GM10266 (cell line): ENCODE measurements around the gene SERP2.

ENCODE experiments used
- DNase-seq: peaks from one replicate; pipeline ENCODE4 v3.0.0; 2012; ENCODE audit errors: extremely low spot score
- TF ChIP-seq, protein P1 (sequence below): IDR thresholded peaks from 2 replicates; pipeline ENCODE4 v1.5.1; 2012; ENCODE audit warnings: mild to moderate bottlenecking, low read depth; ENCODE audit not compliant: control insufficient read depth, insufficient read depth; ENCODE audit errors: missing control alignments

SERP2 gene

DNA sequence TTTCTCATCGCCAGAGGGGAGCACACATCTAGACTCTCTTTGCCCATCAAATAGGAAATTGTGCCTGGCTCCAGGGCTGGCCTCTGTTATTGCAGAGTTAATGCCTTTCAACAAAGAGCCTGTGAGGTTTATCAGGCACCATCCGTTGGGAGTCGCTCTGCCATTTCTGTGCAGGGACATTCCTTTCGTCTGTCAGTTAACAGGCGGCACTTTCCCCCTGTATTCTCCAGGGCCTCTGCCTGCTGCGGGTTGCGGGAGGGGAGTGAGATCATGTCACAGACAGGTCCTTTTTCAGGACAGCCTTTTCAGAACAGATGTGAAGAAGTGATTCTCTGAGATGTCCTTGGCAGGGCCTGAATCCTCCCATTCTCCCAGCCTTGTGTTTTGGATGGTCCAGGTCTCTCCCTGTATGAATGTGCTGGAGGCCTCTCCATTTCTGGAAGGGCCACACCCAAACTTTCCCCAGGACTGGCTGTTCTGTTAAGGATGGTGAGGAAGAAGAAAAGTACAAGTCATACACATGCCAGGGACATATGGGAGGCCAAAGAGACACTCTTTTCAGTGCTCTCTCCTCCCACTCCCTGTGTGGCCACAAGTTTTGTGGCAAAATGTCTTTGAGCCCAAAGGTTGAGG, 14.9 kb downstream of the SERP2 start:
- TF ChIP-seq, protein P1, sequence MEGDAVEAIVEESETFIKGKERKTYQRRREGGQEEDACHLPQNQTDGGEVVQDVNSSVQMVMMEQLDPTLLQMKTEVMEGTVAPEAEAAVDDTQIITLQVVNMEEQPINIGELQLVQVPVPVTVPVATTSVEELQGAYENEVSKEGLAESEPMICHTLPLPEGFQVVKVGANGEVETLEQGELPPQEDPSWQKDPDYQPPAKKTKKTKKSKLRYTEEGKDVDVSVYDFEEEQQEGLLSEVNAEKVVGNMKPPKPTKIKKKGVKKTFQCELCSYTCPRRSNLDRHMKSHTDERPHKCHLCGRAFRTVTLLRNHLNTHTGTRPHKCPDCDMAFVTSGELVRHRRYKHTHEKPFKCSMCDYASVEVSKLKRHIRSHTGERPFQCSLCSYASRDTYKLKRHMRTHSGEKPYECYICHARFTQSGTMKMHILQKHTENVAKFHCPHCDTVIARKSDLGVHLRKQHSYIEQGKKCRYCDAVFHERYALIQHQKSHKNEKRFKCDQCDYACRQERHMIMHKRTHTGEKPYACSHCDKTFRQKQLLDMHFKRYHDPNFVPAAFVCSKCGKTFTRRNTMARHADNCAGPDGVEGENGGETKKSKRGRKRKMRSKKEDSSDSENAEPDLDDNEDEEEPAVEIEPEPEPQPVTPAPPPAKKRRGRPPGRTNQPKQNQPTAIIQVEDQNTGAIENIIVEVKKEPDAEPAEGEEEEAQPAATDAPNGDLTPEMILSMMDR: no peak
- DNase-seq: no peak

DNA sequence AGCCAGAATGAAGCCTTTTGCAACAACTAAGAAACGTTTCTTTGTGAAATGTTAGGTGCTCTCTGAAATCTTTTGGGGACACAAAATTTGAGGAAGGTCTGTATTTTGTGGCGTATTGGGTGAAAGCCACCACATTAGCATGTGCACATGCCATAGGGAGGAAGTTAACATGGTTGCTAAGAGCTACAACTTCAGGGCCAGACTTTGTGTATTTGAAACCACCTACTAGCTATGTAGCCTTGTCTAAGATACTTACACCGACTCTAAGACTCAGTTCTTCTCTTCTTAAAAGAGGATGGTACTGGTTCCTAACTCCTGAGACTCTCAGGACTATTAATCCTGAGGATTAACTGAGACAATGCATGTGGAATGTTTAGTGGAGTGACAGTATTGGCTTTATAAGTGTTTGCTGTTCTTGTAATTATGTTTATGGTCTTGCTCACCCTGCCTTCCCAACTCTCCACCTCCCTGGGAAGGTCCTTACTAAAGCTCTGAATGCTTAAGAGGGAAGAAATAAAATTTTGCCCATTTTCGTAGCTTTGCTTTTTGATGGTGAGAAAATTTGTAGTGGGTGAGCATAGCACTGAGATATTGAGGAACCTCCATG, 15.5 kb downstream of the SERP2 start:
- TF ChIP-seq, protein P1: no peak
- DNase-seq: no peak

DNA sequence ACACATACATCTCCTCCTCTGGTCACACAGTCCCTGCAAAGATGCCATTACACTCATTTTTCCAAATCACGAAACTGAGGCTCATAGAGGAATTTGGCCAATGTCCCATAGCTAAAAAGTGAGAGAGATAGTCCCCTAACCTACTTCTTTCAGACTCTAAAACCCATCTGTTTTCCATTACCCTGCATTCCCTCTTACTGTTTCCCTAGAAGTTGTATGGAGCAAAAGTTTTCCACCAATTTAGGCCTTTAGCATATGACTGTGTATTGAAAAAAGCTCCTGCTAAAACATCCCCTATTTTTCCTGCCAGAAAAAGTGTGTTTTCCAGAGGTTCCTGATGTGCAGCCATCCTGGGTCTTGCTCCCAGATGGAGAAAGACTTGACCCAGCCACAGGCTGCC, 16.3 kb downstream of the SERP2 start:
- TF ChIP-seq, protein P1: no peak
- no peak for DNase-seq

DNA sequence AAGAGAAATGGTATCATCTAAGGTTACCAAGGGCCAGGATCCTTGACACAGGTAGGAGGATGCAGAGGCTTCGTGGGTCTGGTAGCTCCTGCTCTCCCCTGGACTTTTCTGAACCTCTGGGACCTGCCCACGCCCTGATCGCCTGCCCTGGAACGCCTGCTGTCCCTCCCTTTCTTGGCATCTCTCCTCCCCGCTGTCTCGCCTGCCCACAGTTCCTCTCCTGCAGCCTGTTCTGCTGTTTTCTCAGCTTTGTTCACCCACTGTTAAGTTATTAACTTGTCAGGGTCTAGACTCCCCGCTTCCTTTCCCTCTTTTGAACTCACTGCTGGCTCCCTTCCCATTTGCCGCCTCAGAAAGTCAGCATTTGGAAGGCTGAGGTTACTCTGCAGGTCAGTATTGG, 19.8 kb downstream of the SERP2 start:
- TF ChIP-seq, protein P1: no peak
- DNase-seq: no peak

DNA sequence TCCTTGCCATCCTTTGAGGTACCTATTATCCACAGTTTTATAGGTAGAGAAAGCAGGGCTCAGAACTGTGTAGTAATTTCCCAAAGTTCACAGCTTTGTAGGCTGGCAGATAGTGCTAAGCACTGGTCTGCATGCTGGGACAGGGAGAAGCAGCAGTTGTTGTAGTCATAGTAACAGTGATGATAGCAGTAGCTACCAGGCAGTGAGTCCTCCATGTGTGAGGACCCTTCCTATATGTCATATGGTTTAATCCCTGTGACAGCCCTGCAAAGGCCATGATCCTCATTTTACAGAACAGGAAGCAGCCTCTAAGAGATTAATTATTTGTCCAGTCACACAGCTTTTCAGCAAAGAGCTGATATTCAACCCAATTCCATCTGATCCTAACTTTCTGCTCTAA, 21.0 kb downstream of the SERP2 start:
- TF ChIP-seq, protein P1: no peak
- no peak for DNase-seq

DNA sequence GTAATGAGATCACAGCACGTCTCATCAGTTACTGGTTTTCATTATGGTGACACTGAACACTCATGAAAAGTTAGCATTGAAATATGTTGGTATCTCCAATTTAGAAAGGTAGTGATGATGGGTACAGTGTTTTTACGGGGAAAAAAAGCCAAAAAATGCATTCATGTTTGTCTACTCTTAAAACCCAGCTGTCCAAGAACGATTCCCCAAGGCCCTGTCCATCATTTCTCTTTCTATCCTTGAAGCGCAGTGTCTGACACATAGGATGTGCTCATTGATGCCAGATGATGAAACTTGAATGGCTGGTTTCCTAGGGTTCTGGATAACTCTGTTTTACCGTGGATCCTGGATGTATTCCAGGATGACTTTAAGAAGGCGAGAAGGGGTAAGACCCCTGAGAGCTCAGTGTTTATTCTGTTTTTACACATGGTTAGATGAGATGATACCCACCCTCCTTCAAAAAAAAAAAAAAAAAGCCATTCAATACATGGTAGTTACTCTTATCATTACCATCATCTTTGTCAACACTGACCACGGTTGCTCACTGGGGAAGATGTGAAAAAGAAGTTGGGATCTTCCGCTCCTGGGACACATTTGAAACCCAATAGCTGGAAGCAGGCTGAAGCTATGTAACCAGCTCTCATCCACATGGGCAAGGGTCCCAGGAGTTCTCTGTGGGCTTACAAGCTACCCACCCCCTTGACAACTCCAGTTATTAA, 22.5 kb downstream of the SERP2 start:
- TF ChIP-seq, protein P1: no peak
- DNase-seq: no peak
